BJ (cell line): ENCODE results near the gene PEX1. TPM values are rescaled to one million over a fixed set of nuclear protein-coding genes. Genes with fewer than 3 reads are reported as not detected.

Experiments used
- CTCF ChIA-PET: fragments of 350-600 bp; formaldehyde crosslinking; extraction: SDS; loops from one replicate; lab custom pipeline; 2021; ENCODE audit warnings: antibody characterized with exemption, inconsistent platforms; lab: Yijun Ruan, JAX
- POLR2A ChIA-PET: fragments of 300-600 bp; sonication (Branson Sonifier 250); formaldehyde crosslinking; extraction: SDS; loops from one replicate; lab custom pipeline; 2021; ENCODE audit warnings: antibody characterized with exemption; lab: Charles Lee
- DNase-seq: peaks from one replicate; pipeline ENCODE4 v3.0.0-alpha.2; 2011; ENCODE audit warnings: low read depth
- H3K27me3 ChIP-seq: 2 replicates; pipeline ENCODE4 v1.6.0; 2011; ENCODE audit warnings: low read length; ENCODE audit not compliant: control insufficient read depth, insufficient read depth
- H3K36me3 ChIP-seq: 2 replicates; pipeline ENCODE4 v1.5.1; 2011; ENCODE audit warnings: low read length; ENCODE audit not compliant: control insufficient read depth, insufficient read depth
- H3K4me3 ChIP-seq: 2 replicates; pipeline ENCODE4 v1.5.1; 2011; ENCODE audit warnings: low read depth, mild to moderate bottlenecking, control low read depth, low read length
- polyA plus RNA-seq: library from polyadenylated mRNA; depleted of rRNA; stranded (reverse); fragments of >200 nt; gene quantifications from 2 replicates; pipeline ENCODE4 v1.2.3, GENCODE V29; 2011
- TF ChIP-seq, protein P1 (sequence below): IDR thresholded peaks from 2 replicates; pipeline ENCODE4 v1.5.1; 2011; ENCODE audit warnings: low read depth, mild to moderate bottlenecking, control low read depth, inconsistent platforms, low read length, moderate library complexity; ENCODE audit not compliant: insufficient read depth

PEX1 gene
- polyA plus RNA-seq, 1 experiment: 8.2 TPM

DNA sequence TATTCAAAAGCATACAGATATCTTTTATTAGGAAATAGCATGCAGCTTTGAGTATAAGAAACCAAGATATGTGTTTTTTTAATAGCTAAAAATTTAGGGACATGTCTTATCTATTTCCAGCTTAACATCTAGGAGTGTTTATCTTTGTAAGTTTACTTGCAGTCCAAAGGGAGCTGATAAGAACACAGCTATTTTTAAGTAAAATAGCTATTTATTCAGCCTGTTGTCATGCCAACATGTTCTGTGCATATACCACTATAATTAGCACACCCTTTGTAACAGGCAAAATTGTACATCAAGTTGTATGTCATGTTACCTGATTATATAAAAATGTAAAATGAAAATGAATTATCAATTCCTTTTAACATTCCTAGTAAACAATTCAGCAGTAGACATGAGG lies 32.3 kb upstream of the PEX1 start:
- no peak for DNase-seq
- Histone ChIP-seq H3K27me3 (no peaks in the 10 kb centered on the region), H3K4me3 (no peak overlapping the region), H3K36me3 (no peaks in the 10 kb centered on the region; the same call in 1 of the 2 replicates)
- ChIA-PET POLR2A (no interaction called here), CTCF (no interaction called here)
- TF ChIP-seq, protein P1, sequence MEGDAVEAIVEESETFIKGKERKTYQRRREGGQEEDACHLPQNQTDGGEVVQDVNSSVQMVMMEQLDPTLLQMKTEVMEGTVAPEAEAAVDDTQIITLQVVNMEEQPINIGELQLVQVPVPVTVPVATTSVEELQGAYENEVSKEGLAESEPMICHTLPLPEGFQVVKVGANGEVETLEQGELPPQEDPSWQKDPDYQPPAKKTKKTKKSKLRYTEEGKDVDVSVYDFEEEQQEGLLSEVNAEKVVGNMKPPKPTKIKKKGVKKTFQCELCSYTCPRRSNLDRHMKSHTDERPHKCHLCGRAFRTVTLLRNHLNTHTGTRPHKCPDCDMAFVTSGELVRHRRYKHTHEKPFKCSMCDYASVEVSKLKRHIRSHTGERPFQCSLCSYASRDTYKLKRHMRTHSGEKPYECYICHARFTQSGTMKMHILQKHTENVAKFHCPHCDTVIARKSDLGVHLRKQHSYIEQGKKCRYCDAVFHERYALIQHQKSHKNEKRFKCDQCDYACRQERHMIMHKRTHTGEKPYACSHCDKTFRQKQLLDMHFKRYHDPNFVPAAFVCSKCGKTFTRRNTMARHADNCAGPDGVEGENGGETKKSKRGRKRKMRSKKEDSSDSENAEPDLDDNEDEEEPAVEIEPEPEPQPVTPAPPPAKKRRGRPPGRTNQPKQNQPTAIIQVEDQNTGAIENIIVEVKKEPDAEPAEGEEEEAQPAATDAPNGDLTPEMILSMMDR: no peak

DNA sequence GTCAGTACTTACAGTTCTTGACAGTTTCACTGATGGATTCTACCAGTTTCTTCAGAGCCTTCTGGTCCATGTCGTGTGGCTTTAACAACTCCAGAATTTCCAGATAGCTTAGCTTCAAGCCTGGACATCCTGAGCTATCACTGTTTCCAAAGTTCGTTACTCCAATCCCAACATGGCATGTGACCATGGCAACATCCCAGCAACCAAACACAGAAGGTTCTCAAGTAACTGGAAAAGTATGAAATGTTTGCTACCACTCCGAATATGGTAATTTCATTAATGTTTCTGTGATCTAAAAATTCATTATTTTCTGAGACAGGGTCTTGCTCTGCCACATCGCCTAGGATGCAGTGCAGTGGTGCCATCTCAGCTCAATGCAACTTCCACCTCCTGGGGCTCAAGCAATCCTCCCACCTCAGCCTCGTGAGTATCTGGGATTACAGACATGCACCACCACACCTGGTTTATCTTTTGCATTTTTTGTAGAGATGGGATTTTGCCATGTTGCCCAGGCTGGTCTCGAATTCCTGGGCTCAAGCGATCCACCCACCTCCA lies 29.6 kb upstream of the PEX1 start:
- Histone ChIP-seq H3K36me3 (no peaks in the 10 kb centered on the region; the same call in 1 of the 2 replicates), H3K4me3 (no peak overlapping the region), H3K27me3 (no peaks in the 10 kb centered on the region; the same call in 1 of the 2 replicates)
- DNase-seq: no peak
- ChIA-PET POLR2A (no interaction called here), CTCF (no interaction called here)
- TF ChIP-seq, protein P1: no peak

DNA sequence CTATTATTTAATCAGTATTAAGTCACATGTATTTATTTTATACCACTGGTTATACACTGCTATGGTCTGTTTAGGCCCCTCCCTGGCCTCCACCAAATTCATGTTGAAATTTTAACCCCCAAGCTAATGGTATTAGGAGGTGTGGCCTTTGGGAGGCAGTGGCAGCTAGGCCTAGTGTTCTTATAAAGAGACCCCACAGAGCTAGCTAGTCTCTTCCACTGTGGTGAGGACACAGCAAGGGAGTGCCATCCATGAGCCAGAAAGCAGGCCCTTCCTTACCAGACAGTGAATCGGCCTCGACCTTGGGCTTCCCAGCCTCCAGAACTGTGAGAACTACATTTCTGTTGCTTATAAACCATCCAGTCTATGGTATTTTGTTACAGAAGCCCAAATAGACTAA lies 28.9 kb upstream of the PEX1 start:
- CTCF ChIA-PET: interaction anchor here (1.7 kb wide), 1 partner anchor 10 kb away, joined by 5 read pairs; no protein-coding TSS in a partner anchor
- no peak for DNase-seq
- no peaks in the 10 kb centered on the region; the same call in 1 of the 2 replicates for H3K36me3 ChIP-seq
- H3K4me3 ChIP-seq: no peak overlapping the region
- TF ChIP-seq, protein P1: no peak
- POLR2A ChIA-PET: no interaction called here
- H3K27me3 ChIP-seq: no peaks in the 10 kb centered on the region; the same call in 1 of the 2 replicates

DNA sequence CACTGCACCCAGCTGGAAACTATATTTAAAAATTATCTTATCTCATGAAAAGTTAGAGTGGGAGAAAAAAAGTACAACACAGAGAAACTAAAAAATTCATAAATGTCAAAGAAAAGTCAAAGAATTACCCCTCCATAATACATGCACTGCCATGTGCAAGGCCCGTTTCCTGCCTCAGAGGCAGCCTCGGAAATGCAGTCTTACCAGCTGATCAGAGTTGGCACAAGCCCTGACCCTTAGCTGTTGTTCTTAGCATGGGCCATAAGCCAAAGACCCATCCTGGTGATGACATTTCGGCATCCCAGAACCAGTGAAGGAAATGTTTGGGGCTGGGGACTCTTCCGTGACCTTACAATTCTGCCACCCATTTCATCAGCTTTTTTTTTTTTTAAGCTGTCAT lies 21.9 kb upstream of the PEX1 start:
- Histone ChIP-seq H3K27me3 (no peaks in the 10 kb centered on the region; the same call in 1 of the 2 replicates), H3K36me3 (no peaks in the 10 kb centered on the region), H3K4me3 (no peak overlapping the region)
- no peak for DNase-seq
- ChIA-PET POLR2A (no interaction called here), CTCF (no interaction called here)
- TF ChIP-seq, protein P1: no peak

DNA sequence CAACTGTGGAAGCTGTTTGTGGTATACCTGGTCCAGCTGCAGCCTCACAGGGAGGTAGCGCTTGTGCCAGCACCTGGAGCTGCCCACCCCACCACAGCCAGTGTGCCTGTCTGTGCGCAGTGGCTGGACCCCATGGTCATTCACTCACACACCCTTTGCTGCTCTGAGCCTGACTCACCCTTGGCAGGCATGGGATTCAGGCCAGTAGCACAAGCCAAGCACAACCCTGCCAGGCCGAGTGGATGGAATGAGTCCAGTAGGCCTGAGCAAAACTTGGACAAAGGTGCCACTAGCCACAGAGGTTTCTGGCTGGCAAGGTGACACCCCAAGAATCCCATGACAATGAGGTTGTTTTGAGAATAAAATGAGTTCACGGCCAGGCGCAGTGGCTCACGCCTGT lies 19.3 kb upstream of the PEX1 start:
- no peaks in the 10 kb centered on the region for H3K36me3 ChIP-seq
- ChIA-PET CTCF (no interaction called here), POLR2A (no interaction called here)
- TF ChIP-seq, protein P1: no peak
- no peak for DNase-seq
- H3K27me3 ChIP-seq: no peaks in the 10 kb centered on the region
- H3K4me3 ChIP-seq: no peak overlapping the region
